Muscle layer of colon (tissue), 2 donors: ENCODE results near the gene LAMB1.

Experiments
- H3K27ac ChIP-seq: one replicate; pipeline ENCODE4 v1.7.0; 2013; ENCODE audit warnings: low read depth, mild to moderate bottlenecking, low read length, moderate library complexity
- H3K27me3 ChIP-seq, 2 donors: one replicate each; pipeline ENCODE4 v1.7.0; 2013; ENCODE audit warnings: low read length in 2 of 2, mild to moderate bottlenecking in 2 of 2; ENCODE audit not compliant: insufficient read depth in 2 of 2, control insufficient read depth in 1 of 2
- H3K36me3 ChIP-seq: one replicate; pipeline ENCODE4 v1.7.0; 2013; ENCODE audit warnings: mild to moderate bottlenecking, low read length; ENCODE audit not compliant: insufficient read depth
- H3K4me1 ChIP-seq: one replicate; pipeline ENCODE4 v1.7.0; 2013; ENCODE audit warnings: mild to moderate bottlenecking, low read length; ENCODE audit not compliant: insufficient read depth
- H3K4me3 ChIP-seq, 2 donors: one replicate each; pipeline ENCODE4 v1.7.0; 2013; ENCODE audit warnings: low read length in 2 of 2, low read depth in 1 of 2, mild to moderate bottlenecking in 1 of 2, moderate library complexity in 1 of 2
- H3K9ac ChIP-seq: one replicate; pipeline ENCODE4 v1.7.0; 2013; ENCODE audit warnings: low read length
- H3K9me3 ChIP-seq: one replicate; pipeline ENCODE4 v1.7.0; 2013; ENCODE audit warnings: mild to moderate bottlenecking, low read length
- donor health status: abdominal sarcoma.
- donor health status: Adenocarcinoma of cecum.

LAMB1 gene

DNA sequence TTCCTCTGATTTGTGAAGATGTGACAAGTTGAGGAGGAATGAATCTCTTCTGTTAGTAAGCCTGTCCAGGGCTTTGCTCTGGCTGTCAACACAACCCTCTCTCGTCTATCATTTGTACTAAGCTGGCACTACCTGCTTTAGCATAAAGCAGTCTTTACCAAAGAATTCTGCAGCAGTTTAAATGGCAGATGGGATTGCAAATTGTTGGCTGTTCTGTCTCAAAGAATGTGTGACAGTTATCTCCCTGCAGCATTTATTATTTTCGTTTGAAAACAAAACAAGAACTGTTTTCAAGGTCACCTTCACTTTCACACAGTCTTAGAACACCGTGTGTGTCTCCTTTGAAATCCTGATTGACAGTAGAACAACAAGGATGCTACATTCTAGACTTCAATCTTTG lies 4.8 kb upstream of the LAMB1 start:
- Histone ChIP-seq H3K27ac (no peak overlapping the region), H3K9ac (no peak overlapping the region), H3K27me3 (no peaks in the 10 kb centered on the region), H3K36me3 (no peaks in the 10 kb centered on the region), H3K4me3 (no peak overlapping the region), H3K9me3 (no peaks in the 10 kb centered on the region), H3K4me1 (peaks cover 21% of the 10 kb centered on the region)

DNA sequence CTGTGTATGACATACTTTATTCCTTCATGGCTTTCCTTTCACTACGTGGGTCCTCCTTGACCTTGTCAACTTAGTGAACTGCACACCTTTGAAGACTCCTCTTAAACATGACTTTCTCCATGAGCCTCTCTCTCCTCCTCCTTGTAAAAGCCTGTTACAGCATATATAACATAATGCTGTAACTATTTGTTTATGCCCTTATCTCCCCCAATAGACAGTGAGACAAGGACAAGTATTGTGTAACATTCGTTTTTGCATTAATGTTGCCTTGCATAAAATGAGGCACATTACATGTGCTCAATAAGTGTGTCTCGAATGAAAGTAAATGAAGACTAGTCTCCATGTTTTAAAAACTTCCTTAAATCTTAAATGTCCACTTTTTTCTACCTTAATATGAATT lies 4.3 kb upstream of the LAMB1 start:
- no peak overlapping the region for H3K9ac ChIP-seq
- H3K27me3 ChIP-seq = no peaks in the 10 kb centered on the region

DNA sequence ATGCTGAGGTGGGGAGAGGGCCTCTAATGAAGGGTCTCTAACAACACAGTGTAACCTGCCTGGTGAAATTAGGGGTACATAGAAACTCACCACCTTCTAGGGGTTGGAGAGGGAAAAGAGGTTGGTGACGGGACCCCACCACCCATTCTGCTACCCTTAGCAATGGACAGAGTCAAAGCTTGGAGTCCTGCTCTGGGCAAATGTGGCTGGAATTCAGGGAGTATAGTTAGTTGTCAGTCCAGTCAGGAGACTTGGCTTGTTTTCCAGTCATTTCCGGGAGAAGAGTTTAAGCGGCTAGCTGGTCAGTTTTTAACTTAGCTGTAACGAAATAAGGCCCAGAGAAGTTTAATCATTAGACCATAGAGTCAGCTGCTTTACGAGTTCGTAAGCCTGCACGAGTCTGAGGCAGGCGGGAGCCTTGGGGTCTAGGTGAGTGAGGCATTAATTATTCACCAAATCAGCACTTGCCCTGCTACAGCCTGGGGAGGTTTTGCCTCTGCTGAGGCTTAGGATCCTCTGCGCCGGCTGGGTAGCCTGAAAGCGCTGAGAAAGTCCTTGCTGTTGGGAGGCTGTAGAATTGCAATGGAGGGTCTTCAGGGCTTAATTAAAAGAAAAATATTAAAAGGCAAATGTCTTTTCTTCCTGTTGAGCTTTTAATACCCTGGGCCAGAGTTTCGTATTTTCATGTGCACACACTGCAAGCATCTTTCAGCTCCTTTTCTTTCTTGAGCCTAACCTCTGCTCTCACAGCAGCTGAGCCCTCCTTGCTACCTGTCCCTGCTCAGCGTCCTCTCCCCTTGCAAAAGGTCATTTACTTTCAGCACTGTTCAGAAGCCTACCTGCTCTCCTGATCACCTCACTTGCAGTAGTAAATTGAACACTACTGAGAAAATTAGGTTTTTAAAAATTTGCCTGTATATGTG lies 1.5 kb upstream of the LAMB1 start:
- Histone ChIP-seq H3K27me3 (no peaks in the 10 kb centered on the region), H3K4me1 (peaks cover 25% of the 10 kb centered on the region), H3K9me3 (no peaks in the 10 kb centered on the region), H3K9ac (no peak overlapping the region), H3K27ac (peak overlapping the region; percentile 3), H3K36me3 (no peaks in the 10 kb centered on the region), H3K4me3 (no peak overlapping the region)

More for the DNA sequence above, 4.3 kb upstream of the LAMB1 start:
- Histone ChIP-seq H3K4me3 (no peak overlapping the region), H3K27ac (no peak overlapping the region), H3K4me1 (peaks cover 18% of the 10 kb centered on the region), H3K36me3 (no peaks in the 10 kb centered on the region), H3K9me3 (no peaks in the 10 kb centered on the region)

DNA sequence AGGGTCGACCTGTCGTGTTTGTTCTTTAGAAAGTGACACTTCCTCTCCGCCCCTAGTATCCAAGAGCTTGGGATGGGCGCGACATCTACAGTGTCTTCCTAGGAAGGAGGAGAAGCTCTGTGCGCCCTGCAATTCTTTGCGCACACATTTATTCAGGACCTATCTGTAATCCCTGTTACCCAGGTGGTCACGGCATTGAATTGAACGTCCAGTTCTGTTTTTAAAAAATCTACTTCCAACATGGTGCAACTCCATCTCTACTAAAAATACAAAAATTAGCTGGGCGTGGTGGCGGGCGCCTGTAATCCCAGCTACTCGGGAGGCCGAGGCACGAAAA lies 606 bp upstream of the LAMB1 start:
- Histone ChIP-seq H3K4me1 (peaks cover 34% of the 10 kb centered on the region), H3K27ac (peak overlapping the region; percentile 70), H3K9ac (peak overlapping the region; percentile 42), H3K36me3 (no peaks in the 10 kb centered on the region), H3K9me3 (no peaks in the 10 kb centered on the region), H3K27me3 (no peaks in the 10 kb centered on the region), H3K4me3 (peak overlapping the region; percentile 59 to 81)

- peaks cover 34% of the 10 kb centered on the region for H3K4me1 ChIP-seq
- peak overlapping the region; percentile 42 for H3K9ac ChIP-seq
- H3K9me3 ChIP-seq = no peaks in the 10 kb centered on the region
- no peaks in the 10 kb centered on the region for H3K27me3 ChIP-seq
- H3K36me3 ChIP-seq = no peaks in the 10 kb centered on the region
- peak overlapping the region; percentile 59 to 81 for H3K4me3 ChIP-seq
- H3K27ac ChIP-seq = peak overlapping the region; percentile 70
Measured at GRCh38 chr7:108001764-108002725, 916 bp downstream of the LAMB1 start.

DNA sequence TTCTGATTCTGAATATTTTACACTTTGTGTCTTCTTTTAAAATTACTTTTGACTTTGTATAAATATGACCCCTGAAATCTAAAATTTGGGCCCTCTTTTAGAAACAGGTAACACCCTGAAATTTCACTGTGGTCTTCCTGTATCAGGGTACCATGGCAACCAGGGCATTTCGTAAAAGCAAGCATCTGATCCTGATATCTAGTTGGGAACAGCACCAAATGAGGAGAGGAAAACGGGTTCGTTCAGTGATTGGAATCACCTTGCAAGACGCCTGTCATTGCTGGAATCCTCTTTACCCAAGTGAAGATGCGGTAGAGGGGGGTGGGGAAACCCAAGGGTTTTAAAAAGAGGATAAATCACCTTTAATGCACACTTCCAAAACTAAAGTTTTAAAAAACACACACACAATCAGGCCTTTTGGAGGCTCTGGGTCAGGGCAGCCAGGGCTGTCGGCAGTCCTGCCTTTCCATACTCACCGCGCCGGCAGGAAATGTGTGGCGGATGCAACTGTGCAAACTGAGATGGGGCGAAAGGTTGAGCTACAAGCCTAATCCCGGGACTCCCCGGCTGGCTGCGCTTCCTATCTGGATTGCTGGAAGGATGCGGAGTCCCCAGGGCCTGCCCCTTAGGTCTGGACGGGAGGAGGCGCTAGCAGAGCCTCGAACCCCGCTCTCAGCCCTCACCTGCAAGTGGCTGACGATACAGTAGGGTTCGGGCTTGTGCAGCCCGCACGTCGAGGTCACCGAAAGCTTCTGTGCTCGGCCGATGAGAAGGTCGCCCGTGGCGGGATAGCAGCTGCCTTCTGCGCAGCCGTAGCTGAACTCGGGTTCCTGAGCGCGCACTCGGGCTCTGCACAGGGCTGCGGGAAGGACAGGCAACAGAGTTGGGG lies 1.8 kb downstream of the LAMB1 start:
- H3K4me3 ChIP-seq = peak overlapping the region; percentile 59 to 81
- peak overlapping the region; percentile 42 for H3K9ac ChIP-seq
- no peaks in the 10 kb centered on the region for H3K36me3 ChIP-seq
- peaks cover 42% of the 10 kb centered on the region for H3K4me1 ChIP-seq
- no peaks in the 10 kb centered on the region for H3K9me3 ChIP-seq
- H3K27me3 ChIP-seq = no peaks in the 10 kb centered on the region
- peak overlapping the region; percentile 70 for H3K27ac ChIP-seq

GRCh38 chr7:107999779-108000560 lies 3.0 kb downstream of the LAMB1 start:
- H3K4me3 ChIP-seq = no peak overlapping the region
- no peaks in the 10 kb centered on the region for H3K9me3 ChIP-seq
- peaks cover 1% of the 10 kb centered on the region for H3K36me3 ChIP-seq
- H3K9ac ChIP-seq = no peak overlapping the region
- H3K27me3 ChIP-seq = no peaks in the 10 kb centered on the region
- no peak overlapping the region for H3K27ac ChIP-seq
- peaks cover 53% of the 10 kb centered on the region for H3K4me1 ChIP-seq

GRCh38 chr7:107998660-107999480 lies 4.1 kb downstream of the LAMB1 start:
- H3K9me3 ChIP-seq = no peaks in the 10 kb centered on the region
- H3K27me3 ChIP-seq = no peaks in the 10 kb centered on the region
- peak overlapping the region; percentile 38 for H3K27ac ChIP-seq
- peak overlapping the region in 1 of 2 donors; percentile 3 for H3K4me3 ChIP-seq
- H3K36me3 ChIP-seq = peaks cover 12% of the 10 kb centered on the region
- H3K9ac ChIP-seq = no peak overlapping the region
- peaks cover 59% of the 10 kb centered on the region for H3K4me1 ChIP-seq

DNA sequence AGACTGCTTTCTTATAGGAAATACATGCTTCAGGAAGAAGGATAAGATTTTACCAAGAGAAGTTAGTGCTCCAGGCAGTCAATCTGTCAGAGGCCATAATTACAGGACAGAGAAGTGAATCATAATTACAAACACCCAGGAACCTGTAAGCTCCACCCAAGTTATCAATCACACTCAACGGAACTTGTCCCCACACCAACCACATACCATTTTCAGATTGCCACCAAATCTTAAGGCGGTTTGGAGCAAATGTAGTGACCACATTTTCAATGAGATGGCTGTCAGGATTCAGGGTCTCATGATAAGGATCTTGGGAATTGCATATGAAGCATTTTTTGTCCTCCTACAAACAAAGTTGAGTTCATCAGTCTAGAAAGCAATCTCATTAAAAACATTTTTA lies 4.8 kb downstream of the LAMB1 start:
- H3K27ac ChIP-seq = no peak overlapping the region
- peak overlapping the region in 1 of 2 donors; percentile 3 for H3K4me3 ChIP-seq
- H3K9ac ChIP-seq = no peak overlapping the region
- H3K4me1 ChIP-seq = peaks cover 58% of the 10 kb centered on the region
- H3K27me3 ChIP-seq = no peaks in the 10 kb centered on the region
- H3K9me3 ChIP-seq = no peaks in the 10 kb centered on the region
- peaks cover 20% of the 10 kb centered on the region for H3K36me3 ChIP-seq
